NB4 (cell line): Measurements from ENCODE around the gene CASZ1.

Experiments used
- DNase-seq: peaks from one replicate; pipeline ENCODE4 v3.0.0; 2010; ENCODE audit warnings: low read depth
- H3K4me3 ChIP-seq: one replicate; pipeline ENCODE4 v1.5.1; 2011; ENCODE audit warnings: mild to moderate bottlenecking, low read depth, low read length, moderate library complexity
- MYC ChIP-seq: IDR thresholded peaks from 2 replicates; pipeline ENCODE4 v1.6.1; 2011; ENCODE audit warnings: low read depth, low read length
- POLR2A ChIP-seq: IDR thresholded peaks from 2 replicates; pipeline ENCODE4 v1.6.1; 2011; ENCODE audit warnings: mild to moderate bottlenecking; ENCODE audit not compliant: insufficient read length; ENCODE audit errors: extremely low read depth
- TF ChIP-seq, protein P1 (sequence below): IDR thresholded peaks from 2 replicates; pipeline ENCODE4 v1.6.1; 2011; ENCODE audit warnings: low read depth, low read length
- TF ChIP-seq, protein P2 (sequence below): IDR thresholded peaks from one replicate; pipeline ENCODE4 v1.5.1; 2012; ENCODE audit warnings: low read depth, low read length

Gene CASZ1

DNA sequence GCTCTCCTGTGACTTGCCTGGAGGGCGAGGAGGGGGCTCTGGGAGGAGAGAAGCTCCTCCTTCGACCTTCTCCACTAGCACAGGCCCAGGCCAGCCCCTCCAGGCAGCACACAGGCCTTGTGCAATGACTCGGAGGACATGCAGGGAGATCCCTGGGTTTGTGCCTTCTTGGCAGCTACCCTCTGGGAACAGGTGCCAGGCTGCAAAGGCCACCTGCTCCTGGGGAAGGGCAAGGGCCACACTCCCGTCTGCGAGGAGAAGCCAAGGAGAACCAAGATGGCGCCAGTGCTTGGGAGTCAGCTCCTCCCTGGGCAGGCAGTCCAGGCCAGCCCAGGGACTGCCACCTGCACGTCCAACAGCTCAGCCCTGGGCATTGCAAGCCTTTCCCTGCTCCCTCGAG is 15.3 kb downstream of the CASZ1 start:
- no peak for TF ChIP-seq POLR2A
- TF ChIP-seq, protein P1, sequence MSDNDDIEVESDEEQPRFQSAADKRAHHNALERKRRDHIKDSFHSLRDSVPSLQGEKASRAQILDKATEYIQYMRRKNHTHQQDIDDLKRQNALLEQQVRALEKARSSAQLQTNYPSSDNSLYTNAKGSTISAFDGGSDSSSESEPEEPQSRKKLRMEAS: no peak
- TF ChIP-seq MYC: no peak
- TF ChIP-seq, protein P2, sequence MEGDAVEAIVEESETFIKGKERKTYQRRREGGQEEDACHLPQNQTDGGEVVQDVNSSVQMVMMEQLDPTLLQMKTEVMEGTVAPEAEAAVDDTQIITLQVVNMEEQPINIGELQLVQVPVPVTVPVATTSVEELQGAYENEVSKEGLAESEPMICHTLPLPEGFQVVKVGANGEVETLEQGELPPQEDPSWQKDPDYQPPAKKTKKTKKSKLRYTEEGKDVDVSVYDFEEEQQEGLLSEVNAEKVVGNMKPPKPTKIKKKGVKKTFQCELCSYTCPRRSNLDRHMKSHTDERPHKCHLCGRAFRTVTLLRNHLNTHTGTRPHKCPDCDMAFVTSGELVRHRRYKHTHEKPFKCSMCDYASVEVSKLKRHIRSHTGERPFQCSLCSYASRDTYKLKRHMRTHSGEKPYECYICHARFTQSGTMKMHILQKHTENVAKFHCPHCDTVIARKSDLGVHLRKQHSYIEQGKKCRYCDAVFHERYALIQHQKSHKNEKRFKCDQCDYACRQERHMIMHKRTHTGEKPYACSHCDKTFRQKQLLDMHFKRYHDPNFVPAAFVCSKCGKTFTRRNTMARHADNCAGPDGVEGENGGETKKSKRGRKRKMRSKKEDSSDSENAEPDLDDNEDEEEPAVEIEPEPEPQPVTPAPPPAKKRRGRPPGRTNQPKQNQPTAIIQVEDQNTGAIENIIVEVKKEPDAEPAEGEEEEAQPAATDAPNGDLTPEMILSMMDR: no peak
- no peak overlapping the region for H3K4me3 ChIP-seq
- DNase-seq: no peak

- H3K4me3 ChIP-seq: no peak overlapping the region
- DNase-seq: peak; percentile 48
- TF ChIP-seq, protein P1: no peak
- TF ChIP-seq MYC (no peak), POLR2A (no peak)
- TF ChIP-seq, protein P2: no peak
Observed at GRCh38 chr1:10779841-10780240, 16.6 kb downstream of the CASZ1 start.

DNA sequence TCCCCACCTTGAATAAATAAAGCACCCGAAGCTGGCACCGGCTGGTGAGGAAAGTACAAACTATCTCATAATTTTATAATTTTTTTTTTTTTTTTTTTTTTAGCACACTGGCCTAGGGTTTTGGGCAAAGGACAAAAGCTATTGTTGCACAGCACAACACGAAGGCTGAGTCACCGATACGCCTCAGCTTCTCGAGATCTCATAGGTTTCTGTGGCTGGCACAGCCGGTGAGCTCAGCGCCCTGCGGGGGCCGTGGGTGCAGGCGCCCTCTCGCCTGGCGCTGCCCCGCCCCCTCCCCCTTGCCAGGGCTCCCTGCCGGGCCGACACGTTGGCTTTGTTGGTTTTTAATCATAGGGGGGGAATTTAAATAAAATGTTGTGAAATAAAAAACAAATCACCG is 17.2 kb downstream of the CASZ1 start:
- TF ChIP-seq, protein P1: no peak
- TF ChIP-seq POLR2A (no peak), MYC (no peak)
- TF ChIP-seq, protein P2: no peak
- DNase-seq: peak; percentile 83
- H3K4me3 ChIP-seq: no peak overlapping the region

- DNase-seq: no peak
Observed at GRCh38 chr1:10778640-10779039, 17.8 kb downstream of the CASZ1 start.

GRCh38 chr1:10777749-10778574 is 18.5 kb downstream of the CASZ1 start:
- no peak overlapping the region for H3K4me3 ChIP-seq
- DNase-seq: no peak
- no peak for TF ChIP-seq POLR2A

More at GRCh38 chr1:10778640-10779039, 17.8 kb downstream of the CASZ1 start:
- H3K4me3 ChIP-seq: no peak overlapping the region
- TF ChIP-seq, protein P1: no peak
- TF ChIP-seq MYC (no peak), POLR2A (no peak)
- TF ChIP-seq, protein P2: no peak

GRCh38 chr1:10776190-10776905 is 20.1 kb downstream of the CASZ1 start:
- DNase-seq: no peak
- H3K4me3 ChIP-seq: no peak overlapping the region
- TF ChIP-seq POLR2A: no peak
- TF ChIP-seq MYC: no peak
- TF ChIP-seq, protein P2: no peak
- TF ChIP-seq, protein P1: no peak
